SKM-1 treated with dmso at 0.1 percent for 144 hours (cell line): Measurements from ENCODE around the gene SKAP1.
"Not testable (repeated sequence)": the region's sequence is repeated elsewhere in the genome, so short reads cannot be mapped to it uniquely, and the experiment has no call there.

Experiments used
- DNase-seq: peaks from one replicate; lab custom pipeline; 2025; ENCODE audit not compliant: unreplicated experiment; lab: John Stamatoyannopoulos, UW

SKAP1 gene

GRCh38 chr17:48449335-48449734 lies 19.3 kb upstream of the SKAP1 start:
- DNase-seq = not testable (repeated sequence)

DNA sequence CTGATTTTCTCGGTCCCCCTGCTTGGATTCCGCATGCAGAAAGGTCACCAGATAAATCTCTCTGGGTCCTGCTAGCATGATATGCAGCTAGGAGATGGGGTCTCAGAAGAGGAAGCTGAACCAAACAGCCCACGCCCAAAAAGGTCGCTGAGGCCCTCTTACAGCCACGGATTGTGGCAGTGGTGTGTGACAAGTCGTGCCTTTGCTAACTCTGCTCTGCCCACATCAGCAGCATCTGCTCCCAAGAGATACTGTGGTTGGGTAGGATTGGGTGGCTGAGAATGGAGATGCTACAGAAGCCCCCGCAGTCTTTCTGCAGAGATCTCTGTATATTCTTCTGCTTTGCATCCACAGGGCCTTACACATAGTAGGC lies 15.2 kb upstream of the SKAP1 start:
- no peak for DNase-seq

GRCh38 chr17:48444516-48445247 lies 14.7 kb upstream of the SKAP1 start:
- no peak for DNase-seq

GRCh38 chr17:48443712-48444111 lies 13.7 kb upstream of the SKAP1 start:
- no peak for DNase-seq

DNA sequence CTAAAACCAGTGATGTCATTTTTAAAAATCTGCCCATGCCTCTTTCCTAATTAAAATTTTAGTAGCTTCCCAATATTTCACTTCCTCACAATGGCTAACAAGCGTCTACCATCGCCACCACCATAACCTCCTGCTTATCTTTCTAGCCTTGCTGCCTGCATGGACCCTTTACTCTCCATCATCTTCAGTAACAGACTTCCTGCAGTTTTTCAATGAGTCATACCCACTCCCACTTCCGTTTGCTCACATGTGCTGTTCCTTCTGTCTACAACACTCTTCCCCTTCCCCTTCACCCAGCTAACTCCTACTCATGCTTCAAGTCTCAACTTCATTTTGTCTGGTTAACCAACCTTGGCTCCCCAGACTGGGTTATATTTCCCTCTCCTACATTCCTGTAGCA lies 12.8 kb upstream of the SKAP1 start:
- peak; percentile 49 for DNase-seq

GRCh38 chr17:48441862-48442261 lies 11.8 kb upstream of the SKAP1 start:
- DNase-seq = no peak

- peak; percentile 23 for DNase-seq
Measured at GRCh38 chr17:48441231-48441711, 11.3 kb upstream of the SKAP1 start.

DNA sequence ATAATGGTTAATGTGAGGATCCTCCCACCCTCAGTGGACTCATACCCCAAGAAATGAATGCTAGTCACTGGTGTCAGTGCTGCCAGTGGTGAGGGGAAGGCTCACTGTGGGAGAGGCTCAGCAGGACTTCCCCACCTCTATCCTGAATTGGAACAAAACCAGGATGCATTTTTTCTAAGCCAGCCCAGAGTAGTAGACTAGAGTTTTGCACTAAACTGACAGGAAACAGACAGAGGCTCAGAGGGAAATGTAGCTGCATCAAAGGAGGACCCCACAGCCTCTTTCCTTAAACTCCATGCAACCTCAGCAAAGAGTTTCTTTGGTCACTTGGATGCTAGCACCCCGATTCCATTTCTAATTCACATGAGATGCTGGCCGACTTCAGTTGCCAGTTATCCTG lies 10.7 kb upstream of the SKAP1 start:
- DNase-seq = no peak

DNA sequence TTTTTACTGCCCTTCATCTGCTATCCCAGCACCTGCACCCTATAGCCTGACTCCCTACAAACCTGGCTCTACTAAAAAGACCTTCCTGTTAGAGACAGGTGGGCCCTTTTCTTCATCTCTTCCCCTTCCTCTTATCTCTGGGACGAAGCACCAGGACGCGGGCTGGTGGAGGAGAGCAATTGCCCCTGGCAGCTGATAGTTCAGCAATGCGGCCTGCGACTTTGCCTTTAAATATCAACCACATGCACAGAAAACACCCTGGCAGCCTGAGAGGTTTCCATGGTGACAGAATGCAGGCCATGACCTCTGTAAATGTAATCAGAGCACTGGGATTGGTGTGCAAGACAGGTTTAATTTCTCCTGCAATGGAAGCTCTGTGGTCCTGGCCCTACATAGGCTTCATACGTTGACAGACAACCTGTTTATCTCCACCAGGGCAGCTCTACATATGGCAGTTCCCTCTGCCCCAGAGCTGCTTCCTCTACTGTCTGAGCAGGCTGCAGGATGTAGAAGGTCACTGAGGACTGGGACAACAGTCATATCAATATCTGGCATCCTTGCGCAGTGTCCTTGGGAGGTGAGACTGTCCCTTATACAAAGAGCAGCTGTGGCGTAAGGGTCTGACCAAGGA lies 10.0 kb upstream of the SKAP1 start:
- no peak for DNase-seq

DNA sequence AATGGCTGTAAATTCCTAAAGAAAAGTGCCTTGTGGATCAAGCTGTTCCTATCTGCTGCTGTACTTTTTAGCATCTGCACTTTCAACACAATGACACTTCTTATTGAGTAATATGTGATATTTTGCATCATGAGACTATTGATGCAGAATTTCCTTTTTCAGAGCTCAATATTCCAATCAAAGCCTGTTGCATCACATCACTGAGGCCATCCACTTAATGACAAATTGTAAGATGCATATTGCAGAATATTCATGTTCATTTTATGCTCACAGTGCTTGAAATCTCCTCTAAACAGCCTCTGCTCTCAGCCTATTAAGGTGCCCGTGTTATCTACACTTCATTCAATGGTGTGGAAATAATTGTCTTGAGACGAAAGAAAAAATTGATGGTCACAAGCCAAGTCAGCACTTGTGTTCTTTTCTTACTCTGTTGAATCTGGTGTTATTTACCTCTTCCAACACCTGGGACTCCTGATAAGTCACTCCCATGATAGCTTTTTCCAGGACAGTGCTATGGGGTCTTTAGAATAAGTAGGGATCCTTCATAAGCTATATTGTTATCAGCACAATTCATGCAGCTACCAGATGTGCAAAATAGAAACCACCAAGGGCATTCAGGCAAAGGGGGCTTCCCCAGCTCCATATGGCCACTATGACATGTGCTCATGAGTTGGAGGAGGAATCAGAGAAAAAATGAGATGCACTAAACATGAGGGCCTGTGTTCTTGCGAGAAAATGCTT lies 9.3 kb upstream of the SKAP1 start:
- DNase-seq = no peak

GRCh38 chr17:48438516-48439061 lies 8.6 kb upstream of the SKAP1 start:
- DNase-seq = no peak

- no peak for DNase-seq
Measured at GRCh38 chr17:48433896-48434295, 3.9 kb upstream of the SKAP1 start.

DNA sequence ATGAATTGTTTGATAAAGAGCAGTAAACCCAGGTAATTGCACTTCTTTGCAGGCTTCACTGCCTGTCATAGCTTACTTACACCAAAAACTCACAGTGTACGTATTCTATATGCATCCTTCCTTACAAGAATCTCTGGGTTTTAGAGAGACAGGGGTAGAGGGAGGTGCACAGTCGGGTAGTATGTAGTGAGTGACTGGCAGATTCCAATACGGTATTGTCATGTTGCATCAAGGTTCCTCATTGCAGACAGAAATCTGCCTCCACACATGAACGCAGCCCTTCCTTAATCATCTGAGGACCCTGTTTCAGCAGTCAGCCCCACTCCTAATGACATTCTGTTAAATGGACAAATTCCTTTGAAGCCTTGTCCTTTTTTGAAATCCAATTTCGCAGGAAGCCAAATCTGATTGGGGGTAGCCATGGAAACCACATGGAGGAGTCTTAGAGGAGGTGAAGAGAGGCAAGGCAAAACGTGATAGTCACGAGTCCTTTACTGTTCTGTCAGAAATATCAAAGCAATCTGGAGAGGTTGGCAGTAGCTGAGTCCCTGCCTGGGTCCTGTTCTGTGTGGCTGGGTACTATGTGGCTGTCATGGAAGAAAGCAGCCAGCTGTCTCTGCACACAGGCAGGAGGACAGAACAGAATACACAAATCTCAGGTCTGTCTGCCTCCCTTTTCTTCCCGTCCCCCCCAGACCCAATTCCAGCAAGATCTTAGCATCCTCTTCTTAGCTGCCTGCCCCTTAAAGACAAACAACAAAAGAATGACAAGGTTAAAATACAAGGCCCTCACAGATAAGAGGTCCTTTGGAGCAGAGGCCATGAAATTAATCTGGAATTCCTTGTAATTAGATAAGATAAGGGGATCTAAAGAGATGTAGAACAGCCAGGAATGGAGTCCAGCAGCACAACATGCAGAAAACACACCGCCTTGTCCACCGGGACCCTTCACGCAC lies 3.1 kb upstream of the SKAP1 start:
- DNase-seq = no peak

DNA sequence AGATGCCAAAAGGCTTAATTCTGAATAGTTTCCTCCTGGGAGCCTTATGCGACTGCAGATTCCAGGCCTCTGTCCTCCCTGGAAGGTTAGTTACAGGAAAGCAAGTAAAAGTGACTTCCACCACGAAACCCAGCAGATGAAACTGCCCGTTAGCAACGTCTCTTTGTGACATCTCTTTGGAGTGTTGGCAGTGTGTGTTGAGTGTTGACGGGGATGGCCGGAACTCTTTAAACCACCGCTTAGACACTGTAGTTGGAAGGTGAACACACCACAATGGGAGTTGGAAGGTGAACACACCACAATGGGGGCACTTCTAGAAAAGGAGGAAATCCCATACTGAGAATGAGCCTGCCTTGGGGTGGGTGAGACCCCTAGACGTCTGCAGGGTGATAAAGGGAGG lies 858 bp downstream of the SKAP1 start:
- no peak for DNase-seq

DNA sequence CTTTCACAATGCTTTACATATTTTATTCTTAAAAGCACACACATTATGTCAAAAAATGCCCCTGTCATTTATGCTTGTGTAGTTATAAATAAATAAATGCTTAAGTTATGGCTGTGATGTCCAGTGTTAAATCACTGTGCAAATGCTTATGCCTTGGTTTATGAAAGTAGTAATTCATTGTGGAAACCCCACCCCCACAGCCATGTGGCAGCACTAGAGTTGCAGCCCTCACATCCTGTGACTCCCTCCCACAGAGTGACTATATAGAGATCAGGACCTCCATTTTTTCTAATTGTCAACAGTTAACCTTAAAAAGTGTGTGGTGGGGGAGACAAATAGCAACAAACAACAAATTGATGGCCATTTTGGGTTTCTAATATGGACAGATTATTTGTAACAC lies 2.4 kb downstream of the SKAP1 start:
- DNase-seq = no peak

DNA sequence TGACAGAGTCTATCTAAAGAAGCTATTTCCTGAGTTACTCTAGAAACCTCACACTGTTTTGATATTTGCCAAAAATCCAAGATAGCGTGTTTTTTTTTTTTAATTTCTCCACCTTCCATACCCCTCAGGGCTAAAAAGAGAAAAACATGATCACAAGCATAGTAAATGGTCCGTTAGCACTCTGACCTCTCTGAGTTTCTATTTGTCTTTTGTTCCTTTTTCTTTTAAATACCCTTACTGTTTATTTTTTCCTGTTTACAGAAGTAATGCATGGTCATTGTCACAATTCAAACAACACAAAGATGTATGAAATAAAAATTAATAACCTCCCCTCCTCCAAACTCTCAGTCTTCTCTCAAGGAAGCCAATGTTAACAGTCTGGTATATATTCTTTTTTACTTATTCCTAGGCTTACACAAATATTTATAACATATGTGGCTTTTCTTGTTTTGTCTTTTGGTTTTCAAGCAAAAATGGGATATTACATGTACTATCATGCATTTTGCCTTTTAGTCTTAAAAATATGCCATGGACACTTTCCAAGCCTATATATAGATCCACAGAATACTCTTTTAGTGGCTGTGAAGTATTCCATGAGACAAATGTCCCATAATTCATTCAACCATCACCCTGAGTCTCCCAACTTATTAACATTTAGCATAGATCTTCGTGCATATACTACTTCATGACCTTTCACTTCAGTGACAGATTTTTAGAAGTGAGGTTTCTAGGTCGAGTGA lies 3.1 kb downstream of the SKAP1 start:
- no peak for DNase-seq

- no peak for DNase-seq
Measured at GRCh38 chr17:48426019-48426665, 3.9 kb downstream of the SKAP1 start.

- not testable (repeated sequence) for DNase-seq
Measured at GRCh38 chr17:48422060-48422459, 8.0 kb downstream of the SKAP1 start.

GRCh38 chr17:48420823-48421222 lies 9.2 kb downstream of the SKAP1 start:
- no peak for DNase-seq
